GM12878 (cell line): ENCODE data around the gene LRP1.

Experiments used
- BRCA1 ChIP-seq: IDR thresholded peaks from 2 replicates; pipeline ENCODE4 v1.6.1; 2011; ENCODE audit warnings: low read depth, low read length, improper control_type of control experiment
- CREB1 ChIP-seq: IDR thresholded peaks from 2 replicates; pipeline ENCODE4 v1.6.1; 2012; ENCODE audit warnings: low read depth, mild to moderate bottlenecking, inconsistent platforms
- EZH2 ChIP-seq: IDR thresholded peaks from 2 replicates; pipeline ENCODE4 v1.6.1; 2012; ENCODE audit warnings: low read depth, mild to moderate bottlenecking, control low read depth, inconsistent platforms, low read length, borderline replicate concordance; ENCODE audit not compliant: control insufficient read depth
- NFIC ChIP-seq: IDR thresholded peaks from 2 replicates; pipeline ENCODE4 v1.6.1; 2012; ENCODE audit warnings: low read depth, mild to moderate bottlenecking, inconsistent platforms, low read length, moderate library complexity
- NRF1 ChIP-seq: conservative IDR thresholded peaks from 2 replicates; pipeline ENCODE4 v1.6.1; 2011; ENCODE audit warnings: mild to moderate bottlenecking, low read depth, low read length, improper control_type of control experiment
- PBX3 ChIP-seq: IDR thresholded peaks from 2 replicates; pipeline ENCODE4 v1.6.1; 2011; ENCODE audit warnings: mild to moderate bottlenecking, low read depth, low read length, moderate library complexity; ENCODE audit not compliant: insufficient replicate concordance
- POLR2A ChIP-seq: IDR thresholded peaks from 2 replicates; pipeline ENCODE4 v1.6.1; 2011; ENCODE audit warnings: low read depth, mild to moderate bottlenecking, low read length
- PRDM15 ChIP-seq: fragments of 450-650 bp; formaldehyde crosslinking; IDR thresholded peaks from 2 replicates; pipeline ENCODE4 v1.4.0; 2020; ENCODE audit warnings: mild to moderate bottlenecking, moderate library complexity
- RFX5 ChIP-seq: IDR thresholded peaks from 2 replicates; pipeline ENCODE4 v1.6.1; 2011; ENCODE audit warnings: low read depth, low read length, improper control_type of control experiment
- TF ChIP-seq, protein P1 (sequence below), 3 experiments: IDR thresholded peaks in 2 of 3; conservative IDR thresholded peaks in 1 of 3; 2 replicates each; pipeline ENCODE4 v1.5.1; 2011; ENCODE audit warnings: low read depth in 3 of 3, low read length in 3 of 3, mild to moderate bottlenecking in 3 of 3, control low read depth in 2 of 3, moderate library complexity in 2 of 3, inconsistent platforms in 1 of 3, mixed read lengths in 1 of 3; ENCODE audit not compliant: control insufficient read depth in 2 of 3, insufficient read depth in 1 of 3; ENCODE audit errors: extremely low read depth in 1 of 3
- TF ChIP-seq, protein P2 (sequence below): IDR thresholded peaks from 2 replicates; pipeline ENCODE4 v1.6.1; 2012; ENCODE audit warnings: low read length, inconsistent platforms

- TF ChIP-seq, protein P1, sequence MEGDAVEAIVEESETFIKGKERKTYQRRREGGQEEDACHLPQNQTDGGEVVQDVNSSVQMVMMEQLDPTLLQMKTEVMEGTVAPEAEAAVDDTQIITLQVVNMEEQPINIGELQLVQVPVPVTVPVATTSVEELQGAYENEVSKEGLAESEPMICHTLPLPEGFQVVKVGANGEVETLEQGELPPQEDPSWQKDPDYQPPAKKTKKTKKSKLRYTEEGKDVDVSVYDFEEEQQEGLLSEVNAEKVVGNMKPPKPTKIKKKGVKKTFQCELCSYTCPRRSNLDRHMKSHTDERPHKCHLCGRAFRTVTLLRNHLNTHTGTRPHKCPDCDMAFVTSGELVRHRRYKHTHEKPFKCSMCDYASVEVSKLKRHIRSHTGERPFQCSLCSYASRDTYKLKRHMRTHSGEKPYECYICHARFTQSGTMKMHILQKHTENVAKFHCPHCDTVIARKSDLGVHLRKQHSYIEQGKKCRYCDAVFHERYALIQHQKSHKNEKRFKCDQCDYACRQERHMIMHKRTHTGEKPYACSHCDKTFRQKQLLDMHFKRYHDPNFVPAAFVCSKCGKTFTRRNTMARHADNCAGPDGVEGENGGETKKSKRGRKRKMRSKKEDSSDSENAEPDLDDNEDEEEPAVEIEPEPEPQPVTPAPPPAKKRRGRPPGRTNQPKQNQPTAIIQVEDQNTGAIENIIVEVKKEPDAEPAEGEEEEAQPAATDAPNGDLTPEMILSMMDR (IDR thresholded peaks at IDR 0.05 in 2 of 3, conservative IDR thresholded peaks at IDR 0.05 in 1 of 3; ENCODE audit: control insufficient read depth in 2 of 3, extremely low read depth in 1 of 3, insufficient read depth in 1 of 3, low read depth in 3 of 3, low read length in 3 of 3), result no peak
- TF ChIP-seq RFX5 (no peak), EZH2 (no peak), NRF1 (no peak), CREB1 (no peak), PBX3 (no peak), BRCA1 (no peak), POLR2A (no peak), PRDM15 (no peak), NFIC (no peak)
- TF ChIP-seq, protein P2, sequence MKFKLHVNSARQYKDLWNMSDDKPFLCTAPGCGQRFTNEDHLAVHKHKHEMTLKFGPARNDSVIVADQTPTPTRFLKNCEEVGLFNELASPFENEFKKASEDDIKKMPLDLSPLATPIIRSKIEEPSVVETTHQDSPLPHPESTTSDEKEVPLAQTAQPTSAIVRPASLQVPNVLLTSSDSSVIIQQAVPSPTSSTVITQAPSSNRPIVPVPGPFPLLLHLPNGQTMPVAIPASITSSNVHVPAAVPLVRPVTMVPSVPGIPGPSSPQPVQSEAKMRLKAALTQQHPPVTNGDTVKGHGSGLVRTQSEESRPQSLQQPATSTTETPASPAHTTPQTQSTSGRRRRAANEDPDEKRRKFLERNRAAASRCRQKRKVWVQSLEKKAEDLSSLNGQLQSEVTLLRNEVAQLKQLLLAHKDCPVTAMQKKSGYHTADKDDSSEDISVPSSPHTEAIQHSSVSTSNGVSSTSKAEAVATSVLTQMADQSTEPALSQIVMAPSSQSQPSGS, result no peak
Observed at GRCh38 chr12:57179331-57180086, 51.2 kb downstream of the LRP1 start.
